CD4-positive, CD25-positive, alpha-beta regulatory T cell (primary cell): ENCODE data around the gene LAMB4. TPM values are rescaled to one million over a fixed set of nuclear protein-coding genes. Genes with fewer than 3 reads are reported as not detected.

Experiments used
- ATAC-seq, 2 donors: fragments of 150-1000 bp; cut with Tn5 transposase; one replicate each; pipeline ENCODE4 v1.10.0; 2021; ENCODE audit warnings: low read depth in 2 of 2, moderate number of reproducible peaks in 2 of 2, moderate library complexity in 1 of 2
- DNase-seq, 3 donors: peaks; one replicate each; pipeline versions ENCODE4 v3.0.0 to v3.0.0-alpha.2; 2012 to 2022; ENCODE audit warnings: mixed read lengths in 1 of 3
- H3K27ac ChIP-seq: one replicate; pipeline ENCODE4 v1.7.0; 2013; ENCODE audit warnings: mild to moderate bottlenecking, low read length; ENCODE audit not compliant: insufficient read depth, poor library complexity, severe bottlenecking
- H3K27me3 ChIP-seq: one replicate; pipeline ENCODE4 v1.7.0; 2013; ENCODE audit warnings: low read length; ENCODE audit not compliant: control insufficient read depth, insufficient read depth
- H3K36me3 ChIP-seq: one replicate; pipeline ENCODE4 v1.7.0; 2013; ENCODE audit warnings: mild to moderate bottlenecking, low read length, moderate library complexity; ENCODE audit not compliant: control insufficient read depth, insufficient read depth
- H3K4me1 ChIP-seq: 2 replicates; pipeline ENCODE4 v1.7.0; 2013; ENCODE audit warnings: mild to moderate bottlenecking, low read length; ENCODE audit not compliant: insufficient read depth, control insufficient read depth, poor library complexity, severe bottlenecking
- H3K4me3 ChIP-seq: one replicate; pipeline ENCODE4 v1.7.0; 2013; ENCODE audit warnings: low read depth, mild to moderate bottlenecking, low read length, moderate library complexity
- H3K9me3 ChIP-seq, 2 experiments: 1 replicate in 1 of 2; 2 replicates in 1 of 2; pipeline ENCODE4 v1.7.0; 2013; ENCODE audit warnings: low read length in 2 of 2, mild to moderate bottlenecking in 1 of 2, moderate library complexity in 1 of 2; ENCODE audit not compliant: control insufficient read depth in 2 of 2
- H3K27ac Mint-ChIP-seq, 3 donors: one replicate each; pipeline ENCODE4 v1.8.0; 2020 to 2022; ENCODE audit warnings: mild to moderate bottlenecking in 3 of 3, mixed read lengths in 3 of 3, moderate library complexity in 2 of 3
- H3K27me3 Mint-ChIP-seq: one replicate; pipeline ENCODE4 v1.8.0; 2022; ENCODE audit warnings: mild to moderate bottlenecking, mixed read lengths
- H3K36me3 Mint-ChIP-seq: one replicate; pipeline ENCODE4 v1.8.0; 2020; ENCODE audit warnings: mixed read lengths
- H3K4me1 Mint-ChIP-seq, 4 donors: one replicate each; pipeline ENCODE4 v1.8.0; 2020 to 2022; ENCODE audit warnings: mixed read lengths in 4 of 4, mild to moderate bottlenecking in 1 of 4
- H3K4me3 Mint-ChIP-seq, 4 donors: one replicate each; pipeline ENCODE4 v1.8.0; 2020 to 2022; ENCODE audit warnings: mild to moderate bottlenecking in 4 of 4, mixed read lengths in 4 of 4, moderate library complexity in 3 of 4
- H3K9me3 Mint-ChIP-seq, 7 donors: one replicate each; pipeline ENCODE4 v1.8.0; 2020 to 2022; ENCODE audit warnings: mixed read lengths in 7 of 7, mild to moderate bottlenecking in 3 of 7, moderate library complexity in 2 of 7
- polyA plus RNA-seq, 4 donors: library from polyadenylated mRNA; unstranded; fragments of 300-500 nt; fragmentation: Illumina TruSeq; gene quantifications; one replicate each; pipeline ENCODE4 v1.2.3, GENCODE V29; 2021
- total RNA-seq: library from RNA; stranded (reverse); gene quantifications from one replicate; pipeline ENCODE4 v1.2.3, GENCODE V29; 2022

The LAMB4 gene
- total and polyA plus RNA-seq, 5 donors from 2014 or later, result not detected

DNA sequence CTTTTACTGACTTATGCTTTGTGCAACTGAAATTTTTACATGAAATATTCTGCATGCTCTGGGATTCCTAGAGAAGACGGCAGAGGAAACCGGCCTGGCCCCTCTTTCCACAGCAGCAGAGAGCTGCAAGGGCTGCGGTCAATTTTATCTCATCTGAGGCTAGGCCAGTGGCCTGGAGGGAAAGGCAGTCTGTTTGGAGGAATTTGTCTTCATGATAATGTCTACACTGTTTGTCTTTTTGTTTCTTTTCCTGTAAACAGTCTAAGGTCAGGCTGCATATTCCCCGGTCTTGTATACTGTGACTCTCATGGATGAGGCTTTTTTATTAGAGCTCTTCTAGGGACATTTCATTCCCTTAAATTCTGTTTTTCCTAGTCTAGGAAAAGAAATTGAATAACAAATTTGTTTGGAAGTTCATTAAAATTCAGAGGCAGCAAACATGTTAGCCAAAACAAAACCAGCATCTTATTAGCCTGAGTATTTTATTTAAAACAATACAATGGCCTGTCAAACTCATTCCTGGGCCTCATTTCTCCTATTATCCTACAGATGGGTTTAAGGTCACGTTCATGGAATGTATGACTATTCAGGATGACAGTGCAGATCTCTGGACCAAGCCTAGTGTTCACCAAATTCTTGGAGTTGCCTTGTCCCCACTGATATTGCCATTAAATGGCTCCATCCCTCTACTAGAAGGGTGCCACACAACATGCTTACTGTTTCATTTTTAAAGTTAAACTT, 26.4 kb downstream of the LAMB4 start:
- no peak overlapping the region for H3K27ac ChIP-seq

DNA sequence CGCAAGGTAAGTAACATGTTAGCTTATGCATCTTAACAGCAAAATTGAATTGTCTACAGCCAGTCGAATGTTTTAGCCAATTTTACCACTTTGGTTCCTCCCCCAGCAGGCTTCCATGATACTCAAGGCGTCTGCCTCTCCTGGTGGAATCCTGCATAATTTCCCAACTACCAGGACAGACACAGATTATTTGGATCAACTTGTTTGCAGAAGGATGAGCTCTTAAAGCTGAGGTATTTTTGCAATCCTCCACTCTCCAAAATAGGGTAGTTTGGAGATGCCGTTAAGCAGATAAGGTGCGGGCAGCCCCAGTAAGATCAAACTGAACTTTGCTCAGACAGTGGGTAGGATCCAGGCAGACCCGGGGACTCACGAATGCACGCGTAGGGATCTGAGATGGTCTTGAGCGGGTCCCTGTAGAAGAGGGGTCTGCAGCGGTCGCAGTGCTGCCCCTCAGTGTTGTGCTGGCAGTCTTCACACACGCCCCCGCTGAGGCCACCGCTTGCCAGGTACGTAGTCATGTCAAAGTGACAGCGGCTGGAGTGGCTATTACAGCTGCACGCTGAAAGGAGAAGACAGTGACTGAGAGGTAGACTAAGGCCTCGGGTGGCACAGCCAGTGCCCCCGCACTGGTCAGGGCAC, 27.4 kb downstream of the LAMB4 start:
- no peak overlapping the region for H3K27ac ChIP-seq
- H3K4me1 Mint-ChIP-seq, result no peaks in the 10 kb centered on the region
- no peak for DNase-seq

More for the DNA sequence above, 26.4 kb downstream of the LAMB4 start:
- no peak overlapping the region for H3K4me3 ChIP-seq
- H3K36me3 Mint-ChIP-seq, result no peaks in the 10 kb centered on the region
- DNase-seq (no peak), ATAC-seq (no peak)
- no peak overlapping the region for H3K27ac Mint-ChIP-seq
- H3K4me1 Mint-ChIP-seq, result no peaks in the 10 kb centered on the region
- H3K27me3 Mint-ChIP-seq, result peaks cover 10% of the 10 kb centered on the region
- no peak overlapping the region for H3K4me3 Mint-ChIP-seq
- H3K4me1 ChIP-seq, result no peaks in the 10 kb centered on the region
- H3K9me3 Mint-ChIP-seq, result no peaks in the 10 kb centered on the region
- H3K9me3 ChIP-seq, result no peaks in the 10 kb centered on the region
- H3K36me3 ChIP-seq, result no peaks in the 10 kb centered on the region
- no peaks in the 10 kb centered on the region for H3K27me3 ChIP-seq

DNA sequence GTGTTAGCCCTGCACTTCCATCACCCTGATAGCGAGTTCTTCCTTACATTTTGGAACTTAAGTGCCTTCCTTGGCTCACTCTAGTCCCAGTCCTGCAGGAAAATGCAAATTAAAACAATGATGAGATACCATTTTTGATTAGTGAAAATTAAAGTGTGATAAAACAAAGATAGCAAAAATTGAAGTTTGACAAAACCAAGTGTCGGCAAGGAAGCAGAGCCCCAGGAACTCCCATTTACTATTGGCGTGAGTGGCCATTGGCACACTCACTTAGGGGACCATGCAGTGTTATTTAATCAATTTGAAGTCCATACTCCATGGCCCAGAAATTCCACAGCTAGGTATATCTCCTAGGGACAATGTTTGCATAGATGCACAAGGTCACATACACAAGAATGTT, 28.4 kb downstream of the LAMB4 start:
- no peaks in the 10 kb centered on the region for H3K9me3 ChIP-seq
- no peaks in the 10 kb centered on the region for H3K4me1 ChIP-seq
- Mint-ChIP-seq H3K9me3 (no peaks in the 10 kb centered on the region), H3K4me1 (no peaks in the 10 kb centered on the region), H3K4me3 (no peak overlapping the region), H3K36me3 (no peaks in the 10 kb centered on the region), H3K27me3 (peaks cover 5% of the 10 kb centered on the region), H3K27ac (no peak overlapping the region)
- no peak overlapping the region for H3K4me3 ChIP-seq
- ATAC-seq (no peak), DNase-seq (no peak)
- H3K27me3 ChIP-seq, result no peaks in the 10 kb centered on the region
- H3K36me3 ChIP-seq, result no peaks in the 10 kb centered on the region
- no peak overlapping the region for H3K27ac ChIP-seq

More for the DNA sequence above, 27.4 kb downstream of the LAMB4 start:
- H3K9me3 Mint-ChIP-seq, result no peaks in the 10 kb centered on the region
- H3K4me1 ChIP-seq, result no peaks in the 10 kb centered on the region
- no peak for ATAC-seq
- H3K4me3 Mint-ChIP-seq, result no peak overlapping the region
- H3K36me3 Mint-ChIP-seq, result no peaks in the 10 kb centered on the region
- H3K27me3 ChIP-seq, result no peaks in the 10 kb centered on the region
- H3K27me3 Mint-ChIP-seq, result peaks cover 9% of the 10 kb centered on the region
- no peak overlapping the region for H3K27ac Mint-ChIP-seq
- no peaks in the 10 kb centered on the region for H3K9me3 ChIP-seq
- no peaks in the 10 kb centered on the region for H3K36me3 ChIP-seq
- H3K4me3 ChIP-seq, result no peak overlapping the region

DNA sequence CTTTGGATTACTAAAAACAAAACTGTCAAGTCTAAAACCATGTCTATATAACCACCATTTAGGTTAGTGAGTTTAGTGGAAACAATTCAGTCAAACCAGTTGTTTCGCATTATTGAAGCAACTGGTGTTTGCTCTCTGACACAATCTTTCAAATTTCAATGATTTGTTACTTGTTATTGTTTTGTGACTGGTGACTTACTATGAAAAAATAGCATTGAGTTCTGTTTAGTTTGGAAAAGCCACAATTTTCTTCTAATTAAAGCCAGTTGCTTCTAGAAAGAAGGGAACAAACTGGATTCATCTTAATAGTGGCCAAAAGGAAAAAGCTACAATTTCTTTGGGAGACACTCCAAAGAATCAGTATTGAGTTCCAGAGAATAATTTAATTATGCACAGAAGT, 30.4 kb downstream of the LAMB4 start:
- no peak overlapping the region for H3K27ac Mint-ChIP-seq
- no peaks in the 10 kb centered on the region for H3K36me3 ChIP-seq
- H3K27ac ChIP-seq, result no peak overlapping the region
- no peaks in the 10 kb centered on the region for H3K27me3 ChIP-seq
- H3K36me3 Mint-ChIP-seq, result no peaks in the 10 kb centered on the region
- no peaks in the 10 kb centered on the region for H3K9me3 ChIP-seq
- no peaks in the 10 kb centered on the region for H3K9me3 Mint-ChIP-seq
- H3K4me3 Mint-ChIP-seq, result no peak overlapping the region
- DNase-seq (no peak), ATAC-seq (no peak)
- no peaks in the 10 kb centered on the region for H3K4me1 Mint-ChIP-seq
- peaks cover 13% of the 10 kb centered on the region for H3K27me3 Mint-ChIP-seq
- H3K4me1 ChIP-seq, result no peaks in the 10 kb centered on the region
- no peak overlapping the region for H3K4me3 ChIP-seq

DNA sequence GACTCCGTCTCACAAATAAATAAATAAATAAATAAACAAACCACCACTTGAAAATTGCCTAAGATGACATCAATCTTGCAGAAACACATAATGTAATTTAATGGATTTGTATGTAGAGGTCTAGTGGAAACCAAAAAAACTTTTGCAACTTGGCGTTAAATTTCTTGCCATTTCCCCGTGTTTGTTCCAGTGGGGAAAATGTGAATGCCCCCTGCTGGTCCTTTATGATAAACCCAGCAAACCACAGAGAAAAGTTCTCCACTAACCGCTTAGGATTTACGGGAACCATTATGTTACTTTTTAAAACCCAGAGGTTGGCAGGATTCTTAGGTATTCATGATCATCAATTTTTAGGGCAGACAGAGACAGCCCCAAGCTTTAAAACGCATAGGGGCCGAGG, 32.5 kb downstream of the LAMB4 start:
- Histone ChIP-seq H3K27me3 (no peaks in the 10 kb centered on the region), H3K27ac (no peak overlapping the region), H3K9me3 (no peaks in the 10 kb centered on the region), H3K36me3 (no peaks in the 10 kb centered on the region), H3K4me1 (no peaks in the 10 kb centered on the region), H3K4me3 (no peak overlapping the region)
- no peak for DNase-seq
- Mint-ChIP-seq H3K27me3 (peaks cover 8% of the 10 kb centered on the region), H3K27ac (no peak overlapping the region), H3K4me1 (no peaks in the 10 kb centered on the region), H3K4me3 (no peak overlapping the region), H3K36me3 (no peaks in the 10 kb centered on the region), H3K9me3 (no peaks in the 10 kb centered on the region)
- no peak for ATAC-seq

DNA sequence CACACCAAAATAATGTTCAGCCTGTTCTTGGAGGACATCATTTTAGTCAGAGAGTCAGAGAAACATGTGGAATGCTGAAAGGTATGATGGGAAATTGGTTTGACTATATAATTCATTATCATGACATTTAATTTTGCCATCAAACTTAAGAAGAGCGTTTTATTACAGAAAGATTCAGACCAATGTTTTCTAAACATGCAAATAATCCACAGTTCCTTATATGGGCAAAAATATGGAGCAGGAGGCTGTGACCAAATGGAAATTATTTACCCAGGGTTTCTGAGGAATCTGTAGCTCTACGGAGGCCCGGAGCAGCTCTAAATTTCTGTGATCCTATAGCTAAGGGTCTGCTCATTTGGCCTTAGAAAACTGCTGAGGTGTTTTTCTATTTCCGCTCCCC, 33.2 kb downstream of the LAMB4 start:
- no peak for ATAC-seq
- no peaks in the 10 kb centered on the region for H3K4me1 Mint-ChIP-seq

DNA sequence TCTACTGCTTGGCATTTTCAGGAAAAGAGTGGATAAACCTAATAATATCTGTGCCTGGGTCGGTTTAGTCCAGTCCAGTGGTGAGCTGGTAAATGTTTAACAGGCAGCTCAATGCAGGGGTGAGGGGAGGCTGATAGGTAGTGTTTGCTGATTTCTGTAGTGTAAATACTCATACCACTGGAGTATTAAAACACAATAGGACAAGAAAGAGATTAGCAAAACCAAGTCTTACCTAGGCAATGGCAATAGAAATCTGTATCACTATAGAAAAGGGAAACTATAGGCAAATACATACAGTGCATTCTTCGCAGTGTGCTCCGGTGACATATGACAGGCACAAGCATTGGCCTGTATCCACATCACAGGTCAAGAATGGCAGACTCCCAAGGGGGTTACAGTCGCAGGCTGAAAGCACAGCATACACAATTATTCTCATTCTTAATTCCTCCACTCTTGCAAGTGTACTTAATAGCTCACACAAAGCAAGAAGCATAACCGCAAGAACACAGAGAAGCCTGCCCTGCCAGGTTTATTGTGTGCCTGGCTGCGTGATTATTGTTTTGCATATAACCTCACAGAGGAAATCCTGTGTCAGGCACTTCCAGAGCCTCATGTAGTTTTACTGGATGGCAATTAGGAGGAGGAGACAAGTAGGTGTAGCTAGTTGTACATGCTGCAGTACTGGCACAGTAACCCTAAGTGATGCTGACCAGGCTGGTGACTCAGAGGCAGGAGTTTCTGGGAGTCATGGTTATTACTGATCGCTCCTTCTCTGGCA, 35.0 kb downstream of the LAMB4 start:
- no peak for ATAC-seq
- no peaks in the 10 kb centered on the region for H3K36me3 Mint-ChIP-seq
- DNase-seq, result no peak
- H3K27ac ChIP-seq, result no peak overlapping the region
- H3K4me1 Mint-ChIP-seq, result peaks cover 0 to 2% (median 0%) of the 10 kb centered on the region in 4 donors
- no peaks in the 10 kb centered on the region for H3K9me3 ChIP-seq
- H3K27me3 ChIP-seq, result no peaks in the 10 kb centered on the region
- H3K36me3 ChIP-seq, result no peaks in the 10 kb centered on the region
- no peaks in the 10 kb centered on the region for H3K4me1 ChIP-seq
- H3K27me3 Mint-ChIP-seq, result peaks cover 8% of the 10 kb centered on the region
- no peak overlapping the region for H3K4me3 Mint-ChIP-seq
- no peak overlapping the region for H3K4me3 ChIP-seq
- H3K27ac Mint-ChIP-seq, result no peak overlapping the region
- H3K9me3 Mint-ChIP-seq, result no peaks in the 10 kb centered on the region

More for the DNA sequence above, 33.2 kb downstream of the LAMB4 start:
- no peaks in the 10 kb centered on the region for H3K9me3 Mint-ChIP-seq
- no peak for DNase-seq
- no peaks in the 10 kb centered on the region for H3K9me3 ChIP-seq
- no peak overlapping the region for H3K4me3 ChIP-seq
- no peak overlapping the region for H3K4me3 Mint-ChIP-seq
- no peaks in the 10 kb centered on the region for H3K36me3 ChIP-seq
- H3K4me1 ChIP-seq, result no peaks in the 10 kb centered on the region
- peaks cover 8% of the 10 kb centered on the region for H3K27me3 Mint-ChIP-seq
- H3K27ac Mint-ChIP-seq, result no peak overlapping the region
- H3K27me3 ChIP-seq, result no peaks in the 10 kb centered on the region
- H3K27ac ChIP-seq, result no peak overlapping the region
- no peaks in the 10 kb centered on the region for H3K36me3 Mint-ChIP-seq
